ENCODE results near the gene PMVK. TPM values are rescaled to one million over a fixed set of nuclear protein-coding genes. Genes with fewer than 3 reads are reported as not detected.
A peak's percentile ranks its signal among the peaks of the same experiment; 100 is the strongest.

The PMVK gene
- 6.2 and 6.5 TPM in 2 replicates for total RNA-seq

DNA sequence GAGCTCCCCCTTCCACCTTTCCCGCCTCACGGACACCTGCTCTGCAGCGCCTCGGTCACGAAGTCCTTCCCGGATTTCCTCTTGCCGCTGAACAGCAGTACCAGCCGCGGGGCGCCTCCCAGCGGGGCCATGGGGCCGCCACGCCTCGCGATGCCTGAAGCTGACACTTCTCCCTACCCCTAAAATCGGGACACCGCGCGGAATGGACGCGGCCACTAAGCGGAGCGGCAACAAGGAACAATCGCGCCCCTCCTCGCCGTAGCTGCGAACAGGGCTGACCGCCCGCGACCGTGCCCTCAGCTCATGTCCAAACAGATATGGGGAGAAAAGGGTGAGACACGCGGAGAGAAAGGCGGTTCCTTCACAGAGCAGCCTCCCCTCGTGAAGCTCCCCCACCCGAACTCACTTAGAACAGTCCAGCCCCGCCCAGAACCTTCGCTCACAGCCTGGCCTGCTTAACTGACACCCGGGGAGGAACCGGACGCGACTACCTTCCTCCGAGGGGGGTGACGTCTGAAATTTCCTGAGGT is at the start of gene PMVK:
Gene PMVK, minus strand, starts transcription at position 165 of the 530 bp plus-strand sequence. Its CDS starts 34 bp downstream, at position 131.
- peak; percentile 98 for DNase-seq (ENCODE audit: insufficient read length, low spot score, missing footprints)
- H3K4me1 ChIP-seq (ENCODE audit: insufficient read depth, low read length), result peaks cover 15% of the 10 kb centered on the region
- no peaks in the 10 kb centered on the region for H3K9me3 ChIP-seq (ENCODE audit: low read depth, low read length)

DNA sequence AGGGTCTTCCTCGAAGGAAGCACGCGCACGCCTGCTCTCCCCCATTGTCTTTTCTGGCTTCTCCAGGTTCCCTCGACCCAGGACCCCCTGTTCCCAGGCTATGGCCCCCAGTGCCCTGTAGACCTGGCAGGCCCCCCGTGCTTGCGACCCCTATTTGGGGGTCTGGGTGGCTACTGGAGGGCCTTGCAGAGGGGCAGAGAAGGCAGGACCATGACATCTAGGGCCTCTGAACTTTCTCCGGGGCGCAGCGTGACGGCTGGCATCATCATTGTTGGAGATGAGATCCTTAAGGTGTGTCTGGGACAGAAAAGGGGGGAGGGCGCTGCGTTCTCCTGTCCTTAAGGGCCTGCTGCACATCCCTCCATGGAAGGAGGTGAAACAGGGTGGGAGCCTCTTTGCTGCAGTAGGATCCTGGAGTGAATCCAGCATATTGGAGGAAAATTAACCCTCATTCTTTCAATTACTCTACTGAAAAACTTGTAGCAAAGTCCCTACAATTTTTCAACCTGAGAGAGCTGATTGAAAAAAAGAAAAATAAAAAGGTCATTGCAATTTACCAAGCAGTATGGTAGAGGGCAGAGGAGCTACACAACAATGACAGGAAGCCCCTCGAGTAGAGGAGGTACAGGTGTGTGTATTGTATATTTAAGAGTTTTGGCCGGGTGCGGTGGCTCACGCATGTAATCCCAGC is 47.4 kb upstream of the PMVK start:
- Histone ChIP-seq H3K27me3 (ENCODE audit: insufficient read depth, low read length) (no peaks in the 10 kb centered on the region), H3K4me1 (ENCODE audit: insufficient read depth, low read length) (peaks cover 16% of the 10 kb centered on the region), H3K9me3 (ENCODE audit: low read depth, low read length) (no peaks in the 10 kb centered on the region), H4K20me1 (ENCODE audit: insufficient read depth, low read length) (no peaks in the 10 kb centered on the region), H3K4me2 (ENCODE audit: insufficient read depth, low read length) (peak overlapping the region; percentile 97), H2AFZ (ENCODE audit: low read length) (peak overlapping the region; percentile 90), H3K36me3 (ENCODE audit: insufficient read depth, low read length) (peaks cover 15% of the 10 kb centered on the region), H3K4me3 (ENCODE audit: insufficient read depth, low read length) (peak overlapping the region; percentile 89), H3K79me2 (ENCODE audit: insufficient read depth, low read length) (peaks cover 43% of the 10 kb centered on the region), H3K27ac (ENCODE audit: low read depth, low read length) (peak overlapping the region; percentile 72)
- TF ChIP-seq, protein P1, sequence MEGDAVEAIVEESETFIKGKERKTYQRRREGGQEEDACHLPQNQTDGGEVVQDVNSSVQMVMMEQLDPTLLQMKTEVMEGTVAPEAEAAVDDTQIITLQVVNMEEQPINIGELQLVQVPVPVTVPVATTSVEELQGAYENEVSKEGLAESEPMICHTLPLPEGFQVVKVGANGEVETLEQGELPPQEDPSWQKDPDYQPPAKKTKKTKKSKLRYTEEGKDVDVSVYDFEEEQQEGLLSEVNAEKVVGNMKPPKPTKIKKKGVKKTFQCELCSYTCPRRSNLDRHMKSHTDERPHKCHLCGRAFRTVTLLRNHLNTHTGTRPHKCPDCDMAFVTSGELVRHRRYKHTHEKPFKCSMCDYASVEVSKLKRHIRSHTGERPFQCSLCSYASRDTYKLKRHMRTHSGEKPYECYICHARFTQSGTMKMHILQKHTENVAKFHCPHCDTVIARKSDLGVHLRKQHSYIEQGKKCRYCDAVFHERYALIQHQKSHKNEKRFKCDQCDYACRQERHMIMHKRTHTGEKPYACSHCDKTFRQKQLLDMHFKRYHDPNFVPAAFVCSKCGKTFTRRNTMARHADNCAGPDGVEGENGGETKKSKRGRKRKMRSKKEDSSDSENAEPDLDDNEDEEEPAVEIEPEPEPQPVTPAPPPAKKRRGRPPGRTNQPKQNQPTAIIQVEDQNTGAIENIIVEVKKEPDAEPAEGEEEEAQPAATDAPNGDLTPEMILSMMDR (IDR thresholded peaks at IDR 0.05; ENCODE audit: extremely low read depth, low read depth, low read length), result no peak
- peak; percentile 37 for DNase-seq (ENCODE audit: insufficient read length, low spot score, missing footprints)

More for the DNA sequence above, at the start of gene PMVK:
- peak within 1 kb of the TSS; percentile 98 for H3K4me3 ChIP-seq (ENCODE audit: insufficient read depth, low read length)
- H3K27me3 ChIP-seq (ENCODE audit: insufficient read depth, low read length), result no peaks in the 10 kb centered on the region
- peak within 1 kb of the TSS; percentile 100 for H2AFZ ChIP-seq (ENCODE audit: low read length)
- no peaks in the 10 kb centered on the region for H4K20me1 ChIP-seq (ENCODE audit: insufficient read depth, low read length)
- H3K4me2 ChIP-seq (ENCODE audit: insufficient read depth, low read length), result peak within 1 kb of the TSS; percentile 99
- peaks cover 9% of the 10 kb centered on the region for H3K79me2 ChIP-seq (ENCODE audit: insufficient read depth, low read length)
- TF ChIP-seq, protein P1 (IDR thresholded peaks at IDR 0.05; ENCODE audit: extremely low read depth, low read depth, low read length), result peak; percentile 18
- peak within 1 kb of the TSS; percentile 99 for H3K27ac ChIP-seq (ENCODE audit: low read depth, low read length)
- H3K36me3 ChIP-seq (ENCODE audit: insufficient read depth, low read length), result no peaks in the 10 kb centered on the region

DNA sequence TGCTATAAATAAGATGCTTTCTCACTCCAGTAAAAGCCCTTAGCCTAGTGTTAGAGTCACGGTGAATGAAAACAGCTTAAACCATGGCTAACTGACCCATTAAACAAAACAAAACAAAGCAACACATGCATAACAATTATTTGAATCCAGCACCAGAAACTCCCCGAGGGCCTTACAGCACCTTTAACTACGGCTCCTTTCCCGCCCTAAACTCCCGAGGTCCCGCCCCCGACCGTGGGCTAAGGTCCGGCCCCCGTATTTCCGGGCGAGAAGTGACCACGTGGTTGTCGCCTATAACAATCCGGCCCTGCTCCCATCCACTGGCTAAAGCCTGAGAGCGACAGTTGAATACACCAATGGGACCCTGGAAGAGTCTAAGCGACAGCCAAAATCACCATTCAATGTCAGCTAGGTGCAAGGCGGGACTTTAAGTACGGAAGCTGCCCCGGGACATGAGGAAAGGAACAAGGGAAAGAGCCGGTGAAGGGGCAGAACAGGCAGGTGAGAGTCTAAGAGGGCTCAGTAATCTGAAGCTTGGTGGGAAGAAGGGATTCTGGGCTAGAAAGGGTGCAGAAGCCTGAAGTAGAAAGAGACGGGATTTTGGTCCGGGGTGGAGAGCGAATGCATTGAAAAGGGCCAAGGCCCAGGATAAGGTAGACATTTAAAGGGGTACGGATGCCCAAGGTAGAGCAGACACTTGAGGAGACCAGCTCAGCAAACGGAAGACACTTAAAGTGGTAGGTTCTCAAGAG is 46.6 kb upstream of the PMVK start, which contains the start of gene FLAD1:
Gene FLAD1, plus strand, starts transcription at position 448 of the 752 bp plus-strand sequence. CDS start 351 bp downstream, outside the sequence.
- DNase-seq (ENCODE audit: insufficient read length, low spot score, missing footprints), result peak; percentile 99
- H3K79me2 ChIP-seq (ENCODE audit: insufficient read depth, low read length), result peaks cover 42% of the 10 kb centered on the region
- peak within 1 kb of the TSS; percentile 72 for H3K27ac ChIP-seq (ENCODE audit: low read depth, low read length)
- H3K4me1 ChIP-seq (ENCODE audit: insufficient read depth, low read length), result peaks cover 16% of the 10 kb centered on the region
- H2AFZ ChIP-seq (ENCODE audit: low read length), result peak within 1 kb of the TSS; percentile 90
- no peaks in the 10 kb centered on the region for H4K20me1 ChIP-seq (ENCODE audit: insufficient read depth, low read length)
- TF ChIP-seq, protein P1 (IDR thresholded peaks at IDR 0.05; ENCODE audit: extremely low read depth, low read depth, low read length), result no peak
- peaks cover 16% of the 10 kb centered on the region for H3K36me3 ChIP-seq (ENCODE audit: insufficient read depth, low read length)
- no peaks in the 10 kb centered on the region for H3K27me3 ChIP-seq (ENCODE audit: insufficient read depth, low read length)
- H3K4me2 ChIP-seq (ENCODE audit: insufficient read depth, low read length), result peak within 1 kb of the TSS; percentile 97
- no peaks in the 10 kb centered on the region for H3K9me3 ChIP-seq (ENCODE audit: low read depth, low read length)
- H3K4me3 ChIP-seq (ENCODE audit: insufficient read depth, low read length), result peak within 1 kb of the TSS; percentile 89
